HepG2 (cell line): ENCODE data around the gene TP53. TPM values are rescaled to one million over a fixed set of nuclear protein-coding genes. Genes with fewer than 3 reads are reported as not detected.
A peak's percentile ranks its signal among the peaks of the same experiment; 100 is the strongest.

ENCODE experiments used
- CCDC6 ChIP-seq: sonication (generic); formaldehyde crosslinking; IDR thresholded peaks from 2 replicates; pipeline ENCODE4 v1.8.1; 2022; ENCODE audit warnings: mild to moderate bottlenecking, missing genetic modification reagents, moderate library complexity
- GATAD2A ChIP-seq: IDR thresholded peaks from 2 replicates; pipeline ENCODE4 v1.6.1; 2016
- HES4 ChIP-seq: sonication (generic); formaldehyde crosslinking; IDR thresholded peaks from 2 replicates; pipeline ENCODE4 v1.9.0; 2021; ENCODE audit warnings: mild to moderate bottlenecking, missing genetic modification reagents, borderline replicate concordance
- IRX3 ChIP-seq: sonication (generic); formaldehyde crosslinking; IDR thresholded peaks from 2 replicates; pipeline ENCODE4 v1.8.1; 2023; ENCODE audit warnings: mild to moderate bottlenecking, low read depth, missing genetic modification reagents, borderline replicate concordance
- KLF13 ChIP-seq: sonication (generic); formaldehyde crosslinking; IDR thresholded peaks from 2 replicates; pipeline ENCODE4 v1.4.0; 2020; ENCODE audit warnings: mild to moderate bottlenecking, missing genetic modification reagents
- MATR3 ChIP-seq: sonication (generic); formaldehyde crosslinking; IDR thresholded peaks from 2 replicates; pipeline ENCODE4 v1.4.0; 2020; ENCODE audit warnings: missing genetic modification reagents
- NFIB ChIP-seq: sonication (generic); formaldehyde crosslinking; IDR thresholded peaks from 2 replicates; pipeline ENCODE4 v1.9.0; 2021; ENCODE audit warnings: missing genetic modification reagents, mild to moderate bottlenecking, borderline replicate concordance
- RAD21 ChIP-seq: fragments of 450-650 bp; formaldehyde crosslinking; IDR thresholded peaks from 2 replicates; pipeline ENCODE4 v1.5.0; 2020; ENCODE audit warnings: mild to moderate bottlenecking
- RBAK ChIP-seq: sonication (generic); formaldehyde crosslinking; IDR thresholded peaks from 2 replicates; pipeline ENCODE4 v1.5.1; 2020; ENCODE audit warnings: mild to moderate bottlenecking, missing genetic modification reagents
- SYNCRIP ChIP-seq: fragments of 200-400 bp; formaldehyde crosslinking; IDR thresholded peaks from 2 replicates; pipeline ENCODE4 v1.6.1; 2018; ENCODE audit warnings: mild to moderate bottlenecking, low read depth, low read length; ENCODE audit not compliant: insufficient read depth
- TCF7 ChIP-seq: sonication (generic); IDR thresholded peaks from 2 replicates; pipeline ENCODE4 v1.6.1; 2016; ENCODE audit warnings: antibody characterized with exemption, low read depth
- ZBTB20 ChIP-seq: sonication (generic); formaldehyde crosslinking; IDR thresholded peaks from 2 replicates; pipeline ENCODE4 v1.8.1; 2023; ENCODE audit warnings: missing genetic modification reagents, low read depth, mild to moderate bottlenecking, borderline replicate concordance
- ZNF12 ChIP-seq: sonication (generic); formaldehyde crosslinking; IDR thresholded peaks from 2 replicates; pipeline ENCODE4 v1.5.0; 2020; ENCODE audit warnings: missing genetic modification reagents
- ZNF24 ChIP-seq: fragments of 450-650 bp; IDR thresholded peaks from 2 replicates; pipeline ENCODE4 v1.6.1; 2017; ENCODE audit warnings: antibody characterized with exemption, mild to moderate bottlenecking
- ZNF460 ChIP-seq: sonication (generic); formaldehyde crosslinking; IDR thresholded peaks from 2 replicates; pipeline ENCODE4 v1.5.1; 2020; ENCODE audit warnings: missing genetic modification reagents, mild to moderate bottlenecking, borderline replicate concordance
- ZNF773 ChIP-seq: sonication (generic); formaldehyde crosslinking; IDR thresholded peaks from 2 replicates; pipeline ENCODE4 v1.4.0; 2020; ENCODE audit warnings: missing genetic modification reagents, borderline replicate concordance
- ZZZ3 ChIP-seq: sonication (generic); formaldehyde crosslinking; IDR thresholded peaks from 2 replicates; pipeline ENCODE4 v1.4.0; 2020; ENCODE audit warnings: missing genetic modification reagents, mild to moderate bottlenecking, borderline replicate concordance
- polyA plus RNA-seq, 8 experiments: library from polyadenylated mRNA; depleted of rRNA in 3 of 8; stranded (reverse) in 7 of 8; unstranded in 1 of 8; fragments of >200 nt; fragmentation: Illumina TruSeq in 4 of 8; extraction: Trizol in 4 of 8; gene quantifications; 2 replicates each; pipeline versions ENCODE4 v1.2.1 to v1.2.3, GENCODE V29; 2011 to 2016; ENCODE audit warnings: low read depth in 4 of 8, missing spikeins in 1 of 8, mixed read lengths in 1 of 8; ENCODE audit not compliant: insufficient read depth in 1 of 8
- total RNA-seq, 5 experiments: library from RNA; depleted of rRNA; stranded (reverse); fragments of >200 nt; fragmentation: Illumina TruSeq; extraction: Trizol; gene quantifications; 2 replicates each; pipeline ENCODE4 v1.2.3, GENCODE V29; 2016; ENCODE audit warnings: low read depth in 1 of 5
- TF ChIP-seq, protein P1 (sequence below): sonication (generic); formaldehyde crosslinking; IDR thresholded peaks from 2 replicates; pipeline ENCODE4 v1.4.0; 2020; ENCODE audit warnings: mild to moderate bottlenecking, missing genetic modification reagents
- TF ChIP-seq, protein P2 (sequence below): sonication (generic); formaldehyde crosslinking; IDR thresholded peaks from 2 replicates; pipeline ENCODE4 v1.5.1; 2020; ENCODE audit warnings: mild to moderate bottlenecking, missing genetic modification reagents, borderline replicate concordance
- TF ChIP-seq, protein P3 (sequence below): sonication (generic); formaldehyde crosslinking; IDR thresholded peaks from 2 replicates; pipeline ENCODE4 v1.4.0; 2020; ENCODE audit warnings: missing genetic modification reagents

Gene TP53
- total and polyA plus RNA-seq, 2 of the 13 experiments (the other 11 are each of a cell fraction or from before 2014, with no cell fraction given), result 17.1 to 29.9 TPM

DNA sequence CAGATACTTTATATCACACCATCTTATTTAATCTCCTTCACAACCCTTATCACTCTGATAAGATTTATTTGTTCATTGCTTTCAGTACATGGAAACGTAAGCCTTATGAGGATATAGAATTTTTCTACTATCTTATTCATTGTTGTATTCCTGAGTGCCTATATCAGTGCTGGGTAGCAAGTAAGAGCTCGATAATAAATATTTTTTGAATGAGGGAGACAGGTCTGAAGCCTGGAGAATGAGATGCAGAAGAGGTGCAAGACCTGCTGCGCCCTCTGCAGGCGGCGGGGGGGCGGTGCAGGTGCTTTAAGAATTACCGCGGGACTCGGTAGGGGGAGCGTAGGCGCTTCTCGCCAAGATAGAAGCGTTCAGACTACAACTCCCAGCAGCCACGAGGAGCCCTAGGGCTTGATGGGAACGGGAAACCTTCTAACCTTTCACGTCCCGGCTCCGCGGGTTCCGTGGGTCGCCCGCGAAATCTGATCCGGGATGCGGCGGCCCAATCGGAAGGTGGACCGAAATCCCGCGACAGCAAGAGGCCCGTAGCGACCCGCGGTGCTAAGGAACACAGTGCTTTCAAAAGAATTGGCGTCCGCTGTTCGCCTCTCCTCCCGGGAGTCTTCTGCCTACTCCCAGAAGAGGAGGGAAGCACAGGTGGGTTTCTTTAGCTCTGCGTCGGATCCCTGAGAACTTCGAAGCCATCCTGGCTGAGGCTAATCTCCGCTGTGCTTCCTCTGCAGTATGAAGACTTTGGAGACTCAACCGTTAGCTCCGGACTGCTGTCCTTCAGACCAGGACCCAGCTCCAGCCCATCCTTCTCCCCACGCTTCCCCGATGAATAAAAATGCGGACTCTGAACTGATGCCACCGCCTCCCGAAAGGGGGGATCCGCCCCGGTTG lies 868 bp upstream of the TP53 start, which contains the start of gene WRAP53 (continued):
- TF ChIP-seq, protein P1, sequence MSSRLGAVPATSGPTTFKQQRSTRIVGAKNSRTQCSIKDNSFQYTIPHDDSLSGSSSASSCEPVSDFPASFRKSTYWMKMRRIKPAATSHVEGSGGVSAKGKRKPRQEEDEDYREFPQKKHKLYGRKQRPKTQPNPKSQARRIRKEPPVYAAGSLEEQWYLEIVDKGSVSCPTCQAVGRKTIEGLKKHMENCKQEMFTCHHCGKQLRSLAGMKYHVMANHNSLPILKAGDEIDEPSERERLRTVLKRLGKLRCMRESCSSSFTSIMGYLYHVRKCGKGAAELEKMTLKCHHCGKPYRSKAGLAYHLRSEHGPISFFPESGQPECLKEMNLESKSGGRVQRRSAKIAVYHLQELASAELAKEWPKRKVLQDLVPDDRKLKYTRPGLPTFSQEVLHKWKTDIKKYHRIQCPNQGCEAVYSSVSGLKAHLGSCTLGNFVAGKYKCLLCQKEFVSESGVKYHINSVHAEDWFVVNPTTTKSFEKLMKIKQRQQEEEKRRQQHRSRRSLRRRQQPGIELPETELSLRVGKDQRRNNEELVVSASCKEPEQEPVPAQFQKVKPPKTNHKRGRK, result no peak
- no peak for TF ChIP-seq ZNF24
- no peak for TF ChIP-seq MATR3 (CRISPR knock-in tag)
- no peak for TF ChIP-seq NFIB
- TF ChIP-seq ZBTB20, result no peak
- no peak for TF ChIP-seq ZNF460 (CRISPR knock-in tag)
- TF ChIP-seq ZZZ3 (CRISPR knock-in tag), result no peak
- peak; percentile 40; the same call in 1 of the 2 replicates for TF ChIP-seq GATAD2A (CRISPR knock-in tag)
- TF ChIP-seq IRX3 (CRISPR knock-in tag), result no peak
- TF ChIP-seq SYNCRIP, result no peak
- TF ChIP-seq CCDC6 (CRISPR knock-in tag), result 0 out of 2 replicates have a peak, but pooled peaks have one; percentile 43
- TF ChIP-seq ZNF773, result no peak
- no peak for TF ChIP-seq TCF7
- peak; percentile 76 for TF ChIP-seq RAD21 (CRISPR knock-in tag)
- no peak for TF ChIP-seq ZNF12
- TF ChIP-seq RBAK (CRISPR knock-in tag), result no peak
- TF ChIP-seq HES4 (CRISPR knock-in tag), result no peak
- TF ChIP-seq KLF13 (CRISPR knock-in tag), result no peak
- TF ChIP-seq, protein P2, sequence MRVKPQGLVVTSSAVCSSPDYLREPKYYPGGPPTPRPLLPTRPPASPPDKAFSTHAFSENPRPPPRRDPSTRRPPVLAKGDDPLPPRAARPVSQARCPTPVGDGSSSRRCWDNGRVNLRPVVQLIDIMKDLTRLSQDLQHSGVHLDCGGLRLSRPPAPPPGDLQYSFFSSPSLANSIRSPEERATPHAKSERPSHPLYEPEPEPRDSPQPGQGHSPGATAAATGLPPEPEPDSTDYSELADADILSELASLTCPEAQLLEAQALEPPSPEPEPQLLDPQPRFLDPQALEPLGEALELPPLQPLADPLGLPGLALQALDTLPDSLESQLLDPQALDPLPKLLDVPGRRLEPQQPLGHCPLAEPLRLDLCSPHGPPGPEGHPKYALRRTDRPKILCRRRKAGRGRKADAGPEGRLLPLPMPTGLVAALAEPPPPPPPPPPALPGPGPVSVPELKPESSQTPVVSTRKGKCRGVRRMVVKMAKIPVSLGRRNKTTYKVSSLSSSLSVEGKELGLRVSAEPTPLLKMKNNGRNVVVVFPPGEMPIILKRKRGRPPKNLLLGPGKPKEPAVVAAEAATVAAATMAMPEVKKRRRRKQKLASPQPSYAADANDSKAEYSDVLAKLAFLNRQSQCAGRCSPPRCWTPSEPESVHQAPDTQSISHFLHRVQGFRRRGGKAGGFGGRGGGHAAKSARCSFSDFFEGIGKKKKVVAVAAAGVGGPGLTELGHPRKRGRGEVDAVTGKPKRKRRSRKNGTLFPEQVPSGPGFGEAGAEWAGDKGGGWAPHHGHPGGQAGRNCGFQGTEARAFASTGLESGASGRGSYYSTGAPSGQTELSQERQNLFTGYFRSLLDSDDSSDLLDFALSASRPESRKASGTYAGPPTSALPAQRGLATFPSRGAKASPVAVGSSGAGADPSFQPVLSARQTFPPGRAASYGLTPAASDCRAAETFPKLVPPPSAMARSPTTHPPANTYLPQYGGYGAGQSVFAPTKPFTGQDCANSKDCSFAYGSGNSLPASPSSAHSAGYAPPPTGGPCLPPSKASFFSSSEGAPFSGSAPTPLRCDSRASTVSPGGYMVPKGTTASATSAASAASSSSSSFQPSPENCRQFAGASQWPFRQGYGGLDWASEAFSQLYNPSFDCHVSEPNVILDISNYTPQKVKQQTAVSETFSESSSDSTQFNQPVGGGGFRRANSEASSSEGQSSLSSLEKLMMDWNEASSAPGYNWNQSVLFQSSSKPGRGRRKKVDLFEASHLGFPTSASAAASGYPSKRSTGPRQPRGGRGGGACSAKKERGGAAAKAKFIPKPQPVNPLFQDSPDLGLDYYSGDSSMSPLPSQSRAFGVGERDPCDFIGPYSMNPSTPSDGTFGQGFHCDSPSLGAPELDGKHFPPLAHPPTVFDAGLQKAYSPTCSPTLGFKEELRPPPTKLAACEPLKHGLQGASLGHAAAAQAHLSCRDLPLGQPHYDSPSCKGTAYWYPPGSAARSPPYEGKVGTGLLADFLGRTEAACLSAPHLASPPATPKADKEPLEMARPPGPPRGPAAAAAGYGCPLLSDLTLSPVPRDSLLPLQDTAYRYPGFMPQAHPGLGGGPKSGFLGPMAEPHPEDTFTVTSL, result peak; percentile 24; the same call in 1 of the 2 replicates
- TF ChIP-seq, protein P3, sequence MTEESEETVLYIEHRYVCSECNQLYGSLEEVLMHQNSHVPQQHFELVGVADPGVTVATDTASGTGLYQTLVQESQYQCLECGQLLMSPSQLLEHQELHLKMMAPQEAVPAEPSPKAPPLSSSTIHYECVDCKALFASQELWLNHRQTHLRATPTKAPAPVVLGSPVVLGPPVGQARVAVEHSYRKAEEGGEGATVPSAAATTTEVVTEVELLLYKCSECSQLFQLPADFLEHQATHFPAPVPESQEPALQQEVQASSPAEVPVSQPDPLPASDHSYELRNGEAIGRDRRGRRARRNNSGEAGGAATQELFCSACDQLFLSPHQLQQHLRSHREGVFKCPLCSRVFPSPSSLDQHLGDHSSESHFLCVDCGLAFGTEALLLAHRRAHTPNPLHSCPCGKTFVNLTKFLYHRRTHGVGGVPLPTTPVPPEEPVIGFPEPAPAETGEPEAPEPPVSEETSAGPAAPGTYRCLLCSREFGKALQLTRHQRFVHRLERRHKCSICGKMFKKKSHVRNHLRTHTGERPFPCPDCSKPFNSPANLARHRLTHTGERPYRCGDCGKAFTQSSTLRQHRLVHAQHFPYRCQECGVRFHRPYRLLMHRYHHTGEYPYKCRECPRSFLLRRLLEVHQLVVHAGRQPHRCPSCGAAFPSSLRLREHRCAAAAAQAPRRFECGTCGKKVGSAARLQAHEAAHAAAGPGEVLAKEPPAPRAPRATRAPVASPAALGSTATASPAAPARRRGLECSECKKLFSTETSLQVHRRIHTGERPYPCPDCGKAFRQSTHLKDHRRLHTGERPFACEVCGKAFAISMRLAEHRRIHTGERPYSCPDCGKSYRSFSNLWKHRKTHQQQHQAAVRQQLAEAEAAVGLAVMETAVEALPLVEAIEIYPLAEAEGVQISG, result peak; percentile 88
